Fibroblast of skin of scalp (primary cell): ENCODE results near the gene MYLIP.
"Not testable (repeated sequence)": the region's sequence is repeated elsewhere in the genome, so short reads cannot be mapped to it uniquely, and the experiment has no call there.

ENCODE experiments used
- DNase-seq: peaks from one replicate; pipeline ENCODE4 v3.0.0-alpha.2; 2013

Gene MYLIP

GRCh38 chr6:16174416-16175078 is 45.7 kb downstream of the MYLIP start:
- DNase-seq, result no peak

DNA sequence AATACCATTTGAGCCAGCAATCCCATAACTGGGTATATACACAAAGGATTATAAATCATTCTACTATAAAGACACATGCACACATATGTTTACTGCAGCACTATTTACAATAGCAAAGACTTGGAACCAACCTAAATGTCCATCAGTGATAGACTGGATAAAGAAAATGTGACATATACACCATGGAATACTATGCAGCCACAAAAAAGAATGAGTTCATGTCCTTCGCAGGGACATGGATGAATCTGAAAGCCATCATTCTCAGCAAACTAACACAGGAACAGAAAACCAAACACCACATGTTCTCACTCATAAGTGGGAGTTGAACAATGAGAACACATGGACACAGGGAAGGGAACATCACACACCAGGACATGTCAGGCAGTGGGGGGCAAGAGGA is 47.7 kb downstream of the MYLIP start:
- not testable (repeated sequence) for DNase-seq

DNA sequence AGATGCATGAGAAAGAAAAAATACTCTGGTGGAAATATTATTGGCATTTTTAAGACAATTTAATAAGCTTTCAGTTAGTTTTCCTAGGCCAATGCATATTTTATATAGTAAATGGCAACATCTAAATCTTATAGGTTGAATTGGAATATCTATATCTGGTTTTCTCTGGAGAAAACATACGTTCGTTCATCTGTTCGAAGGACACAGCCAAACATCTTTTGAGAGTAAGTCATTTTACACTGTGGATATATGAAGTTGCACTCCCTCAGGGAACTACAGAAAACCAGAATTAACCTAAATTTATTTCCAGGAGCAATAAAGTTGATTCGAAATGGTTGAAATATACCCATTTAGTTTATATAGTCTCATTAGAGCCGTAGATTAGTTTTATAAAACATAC is 49.0 kb downstream of the MYLIP start:
- no peak for DNase-seq

DNA sequence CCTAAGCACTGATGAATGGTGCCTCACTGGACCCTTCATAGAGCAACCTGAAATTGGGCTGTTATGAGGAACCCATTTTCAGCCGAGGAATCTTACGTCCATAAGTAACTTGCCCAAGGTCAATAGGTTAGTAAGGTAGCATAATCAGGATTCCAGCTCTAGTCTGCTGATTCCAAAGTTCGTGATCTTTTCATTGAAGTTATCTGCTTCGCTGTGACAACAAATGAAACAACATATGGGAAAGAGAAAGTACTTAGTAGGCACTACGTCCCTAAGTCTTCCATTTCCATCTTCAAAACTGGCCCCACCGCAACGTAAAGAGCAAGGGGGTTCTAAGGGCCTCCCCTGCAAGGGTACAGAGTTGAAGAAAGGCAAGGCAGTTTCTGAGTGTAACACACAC is 49.5 kb downstream of the MYLIP start:
- no peak for DNase-seq

DNA sequence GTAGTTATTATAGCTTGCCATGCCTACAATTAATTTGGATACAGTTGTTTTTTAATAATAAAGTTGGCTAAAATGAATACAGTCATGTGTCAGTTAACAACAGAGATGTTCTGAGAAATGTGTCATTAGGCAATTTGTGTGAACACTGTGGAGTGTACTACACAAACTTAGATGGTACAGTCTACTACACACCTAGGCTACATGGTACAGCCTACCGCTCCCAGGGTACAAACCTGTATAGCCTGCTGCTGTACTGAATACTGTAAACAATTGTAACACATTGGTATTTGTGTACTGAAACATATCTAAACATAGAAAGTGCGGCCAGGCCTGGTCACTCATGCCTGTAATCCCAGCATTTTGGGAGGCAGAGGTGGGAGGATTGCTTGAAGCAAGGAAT is 50.2 kb downstream of the MYLIP start:
- DNase-seq, result no peak

DNA sequence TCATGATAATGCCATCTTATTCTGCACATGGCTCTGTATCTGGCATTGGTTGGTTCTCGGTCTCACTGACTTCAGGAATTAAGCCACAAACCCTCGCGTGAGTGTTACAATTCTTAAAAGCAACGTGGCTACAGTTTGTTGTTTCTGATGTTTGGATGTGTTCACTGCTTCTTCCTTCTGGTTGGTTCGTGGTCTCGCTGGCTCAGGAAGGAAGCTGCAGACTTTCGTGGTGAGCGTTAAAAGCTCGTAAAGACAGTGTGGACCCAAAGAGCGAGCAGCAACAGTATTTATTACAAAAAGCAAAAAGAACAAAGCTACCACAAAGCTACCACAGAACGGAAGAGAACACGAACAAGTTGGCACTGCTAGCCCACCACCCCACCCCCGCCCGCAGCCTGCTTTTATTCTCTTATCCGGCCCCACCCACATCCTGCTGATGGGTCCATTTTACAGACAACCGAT is 51.1 kb downstream of the MYLIP start:
- DNase-seq, result no peak

GRCh38 chr6:16180696-16181438 is 52.0 kb downstream of the MYLIP start:
- DNase-seq, result no peak

DNA sequence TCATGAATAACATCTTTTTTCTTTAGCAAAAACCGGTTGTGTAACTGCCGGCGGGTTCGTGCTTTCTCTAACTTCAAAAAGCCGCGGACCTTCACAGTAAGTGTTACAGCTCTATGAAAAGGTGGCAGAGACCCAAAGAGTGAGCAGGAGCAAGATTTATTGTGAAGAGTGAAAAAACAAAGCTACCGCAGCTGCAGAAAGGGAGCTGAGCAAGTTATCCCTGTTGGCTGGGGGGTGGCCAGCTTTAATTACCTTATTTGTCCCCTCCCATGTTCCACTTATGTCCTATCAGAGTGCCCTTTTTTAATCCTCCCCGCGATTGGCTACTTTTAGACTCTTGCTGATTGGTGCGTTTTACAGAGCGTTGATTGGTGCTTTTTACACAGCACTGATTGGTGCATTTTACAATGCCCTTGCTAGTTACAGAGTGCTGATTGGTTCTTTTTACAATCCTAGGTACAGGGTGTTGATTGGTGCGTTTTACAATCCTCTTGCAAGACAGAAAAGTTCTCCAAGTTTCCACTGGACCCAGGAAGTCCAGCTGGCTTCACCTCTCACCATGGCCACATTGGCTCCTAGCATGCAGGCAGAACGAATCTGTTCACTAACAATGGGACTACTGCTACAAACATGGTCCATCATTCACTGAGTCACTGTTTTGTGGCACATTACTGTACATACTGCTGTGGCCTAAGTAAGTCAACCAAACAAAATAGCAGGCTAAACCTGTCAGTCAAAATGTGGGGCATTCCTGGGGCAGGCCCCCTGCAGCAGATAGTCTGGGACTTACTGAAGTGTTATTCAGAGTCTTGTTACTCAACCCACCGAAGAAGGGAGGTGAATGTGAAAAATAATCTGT is 52.8 kb downstream of the MYLIP start:
- DNase-seq, result peak; percentile 31

GRCh38 chr6:16183187-16183664 is 54.3 kb downstream of the MYLIP start:
- DNase-seq, result peak; percentile 56

- DNase-seq, result peak; percentile 27
Observed at GRCh38 chr6:16184129-16184528, 55.2 kb downstream of the MYLIP start.

- no peak for DNase-seq
Observed at GRCh38 chr6:16184551-16184950, 55.7 kb downstream of the MYLIP start.

GRCh38 chr6:16187176-16187575 is 58.3 kb downstream of the MYLIP start:
- no peak for DNase-seq

DNA sequence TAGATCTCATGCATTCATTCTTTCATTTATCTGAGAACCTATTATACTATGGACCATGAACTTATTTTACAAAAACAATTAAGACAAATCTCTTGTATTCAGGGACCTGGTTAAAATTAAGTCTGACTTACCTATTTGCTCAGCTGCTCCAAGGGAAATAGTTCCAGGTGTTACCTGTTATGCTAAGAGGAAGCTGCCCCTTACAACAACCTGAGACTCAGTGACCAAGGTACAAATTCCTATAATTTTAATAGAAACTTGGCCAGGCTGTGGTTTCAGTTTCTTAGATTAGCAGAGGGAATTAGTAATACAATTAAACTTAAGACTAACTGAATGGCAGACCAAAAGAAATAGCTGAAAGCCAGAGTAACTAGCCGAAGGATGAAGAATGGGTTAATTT is 61.3 kb downstream of the MYLIP start:
- DNase-seq, result no peak

- DNase-seq, result no peak
Observed at GRCh38 chr6:16196260-16196983, 67.5 kb downstream of the MYLIP start.

GRCh38 chr6:16196984-16197546 is 68.2 kb downstream of the MYLIP start:
- no peak for DNase-seq
